HG03442 (cell line): Measurements from ENCODE around the gene AHCTF1.
A peak's percentile ranks its signal among the peaks of the same experiment; 100 is the strongest.

Experiments
- ATAC-seq: cut with Tn5 transposase; IDR thresholded peaks from one replicate; pipeline ENCODE4 v1.9.1; 2021; ENCODE audit warnings: mild to moderate bottlenecking, moderate library complexity; ENCODE audit not compliant: unreplicated experiment

AHCTF1 gene, protein sequence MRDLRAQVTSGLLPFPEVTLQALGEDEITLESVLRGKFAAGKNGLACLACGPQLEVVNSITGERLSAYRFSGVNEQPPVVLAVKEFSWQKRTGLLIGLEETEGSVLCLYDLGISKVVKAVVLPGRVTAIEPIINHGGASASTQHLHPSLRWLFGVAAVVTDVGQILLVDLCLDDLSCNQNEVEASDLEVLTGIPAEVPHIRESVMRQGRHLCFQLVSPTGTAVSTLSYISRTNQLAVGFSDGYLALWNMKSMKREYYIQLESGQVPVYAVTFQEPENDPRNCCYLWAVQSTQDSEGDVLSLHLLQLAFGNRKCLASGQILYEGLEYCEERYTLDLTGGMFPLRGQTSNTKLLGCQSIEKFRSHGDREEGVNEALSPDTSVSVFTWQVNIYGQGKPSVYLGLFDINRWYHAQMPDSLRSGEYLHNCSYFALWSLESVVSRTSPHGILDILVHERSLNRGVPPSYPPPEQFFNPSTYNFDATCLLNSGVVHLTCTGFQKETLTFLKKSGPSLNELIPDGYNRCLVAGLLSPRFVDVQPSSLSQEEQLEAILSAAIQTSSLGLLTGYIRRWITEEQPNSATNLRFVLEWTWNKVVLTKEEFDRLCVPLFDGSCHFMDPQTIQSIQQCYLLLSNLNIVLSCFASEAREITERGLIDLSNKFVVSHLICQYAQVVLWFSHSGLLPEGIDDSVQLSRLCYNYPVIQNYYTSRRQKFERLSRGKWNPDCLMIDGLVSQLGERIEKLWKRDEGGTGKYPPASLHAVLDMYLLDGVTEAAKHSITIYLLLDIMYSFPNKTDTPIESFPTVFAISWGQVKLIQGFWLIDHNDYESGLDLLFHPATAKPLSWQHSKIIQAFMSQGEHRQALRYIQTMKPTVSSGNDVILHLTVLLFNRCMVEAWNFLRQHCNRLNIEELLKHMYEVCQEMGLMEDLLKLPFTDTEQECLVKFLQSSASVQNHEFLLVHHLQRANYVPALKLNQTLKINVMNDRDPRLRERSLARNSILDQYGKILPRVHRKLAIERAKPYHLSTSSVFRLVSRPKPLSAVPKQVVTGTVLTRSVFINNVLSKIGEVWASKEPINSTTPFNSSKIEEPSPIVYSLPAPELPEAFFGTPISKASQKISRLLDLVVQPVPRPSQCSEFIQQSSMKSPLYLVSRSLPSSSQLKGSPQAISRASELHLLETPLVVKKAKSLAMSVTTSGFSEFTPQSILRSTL (N-terminal part only)

GRCh38 chr1:246931549-246932365 is at the start of gene AHCTF1:
TSS of gene AHCTF1 (minus strand) at chr1:246931948. CDS start at chr1:246918370, 13,578 bp downstream.
- peak; percentile 88 for ATAC-seq

DNA sequence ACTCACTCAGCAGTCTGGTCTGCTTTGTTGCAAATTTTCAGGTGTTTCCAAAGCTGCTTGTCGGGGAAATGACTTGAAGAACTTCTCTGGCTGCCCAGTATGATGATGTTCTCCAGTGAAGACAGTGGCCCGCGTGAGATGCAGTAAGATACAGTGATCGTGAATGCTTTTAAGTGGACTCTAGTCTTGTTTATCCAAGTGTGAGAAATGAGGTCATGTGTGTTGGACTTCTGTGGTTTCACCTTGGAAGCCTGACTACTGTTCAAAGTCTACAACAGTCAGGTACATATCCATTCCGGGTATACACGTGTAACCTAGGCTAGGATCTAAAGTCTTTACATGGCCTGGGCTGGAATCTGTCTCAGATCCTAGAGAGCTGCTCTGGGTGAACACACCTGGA is 47.0 kb upstream of the AHCTF1 start:
- no peak for ATAC-seq

DNA sequence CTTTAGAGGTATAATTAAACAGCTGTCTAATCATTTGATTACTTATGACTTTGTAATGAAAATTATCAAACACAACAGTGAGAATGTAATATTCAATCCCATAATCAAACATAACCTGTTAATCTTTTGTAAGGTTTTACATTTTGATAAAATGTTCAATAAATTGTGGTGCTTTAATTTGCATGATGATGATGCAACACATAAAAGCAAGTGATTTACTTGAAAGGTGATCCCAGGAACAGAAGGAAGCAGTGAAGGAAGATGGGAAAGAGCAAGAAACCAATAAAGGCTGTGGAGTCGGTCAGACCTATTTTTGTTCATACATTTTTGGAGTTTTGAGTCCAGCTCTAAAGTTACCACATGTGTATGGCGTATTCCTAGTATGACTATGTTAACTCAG is 46.5 kb upstream of the AHCTF1 start:
- no peak for ATAC-seq

- ATAC-seq: no peak
These were observed 40.2 kb upstream of the AHCTF1 start for GRCh38 chr1:246971969-246972368.

DNA sequence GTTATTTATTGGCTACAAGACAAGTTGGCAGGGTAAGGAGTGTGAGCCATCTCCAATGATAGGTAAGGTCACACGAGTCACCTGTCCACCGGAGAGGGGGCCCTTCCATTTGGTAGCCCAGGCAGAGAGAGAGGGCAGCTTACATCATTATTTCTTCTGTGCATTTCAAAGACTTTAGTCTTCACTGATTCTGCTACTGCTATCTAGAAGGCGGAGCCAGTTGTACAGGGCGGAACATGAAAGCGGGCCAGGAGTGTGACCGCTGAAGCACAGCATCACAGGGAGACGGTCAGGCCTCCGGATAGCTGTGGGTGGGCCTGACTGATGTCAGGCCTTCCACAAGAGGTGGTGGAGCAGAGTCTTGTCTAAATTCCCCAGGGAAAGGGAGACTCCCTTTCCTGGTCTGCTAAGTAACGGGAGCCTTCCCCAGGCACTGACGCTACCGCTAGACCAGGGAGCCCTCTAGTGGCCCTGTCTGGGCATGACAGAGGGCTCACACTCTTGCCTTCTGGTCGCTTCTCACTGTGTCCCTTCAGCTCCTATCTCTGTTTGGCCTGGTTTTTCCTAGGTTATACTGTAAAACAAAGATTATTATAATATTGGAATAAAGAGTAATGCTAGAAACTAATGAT is 39.5 kb upstream of the AHCTF1 start:
- ATAC-seq: no peak

DNA sequence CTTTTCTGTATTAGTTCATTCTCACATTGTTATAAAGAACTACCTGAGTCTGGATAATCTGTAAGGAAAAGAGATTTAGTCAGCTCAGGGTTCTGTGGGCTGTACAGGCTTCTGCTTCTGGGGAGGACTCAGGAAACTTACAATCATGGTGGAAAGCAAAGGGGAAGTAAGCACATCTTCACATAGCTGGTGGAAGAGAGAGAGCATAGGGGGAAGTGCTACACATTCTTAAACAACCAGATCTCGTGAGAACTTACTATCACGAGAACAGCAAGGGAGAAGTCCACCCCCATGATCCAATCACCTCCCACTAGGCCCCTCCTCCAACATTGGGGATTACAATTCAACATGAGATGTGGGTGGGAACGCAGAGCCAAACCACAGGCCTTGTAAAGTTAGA is 37.9 kb upstream of the AHCTF1 start:
- no peak for ATAC-seq

DNA sequence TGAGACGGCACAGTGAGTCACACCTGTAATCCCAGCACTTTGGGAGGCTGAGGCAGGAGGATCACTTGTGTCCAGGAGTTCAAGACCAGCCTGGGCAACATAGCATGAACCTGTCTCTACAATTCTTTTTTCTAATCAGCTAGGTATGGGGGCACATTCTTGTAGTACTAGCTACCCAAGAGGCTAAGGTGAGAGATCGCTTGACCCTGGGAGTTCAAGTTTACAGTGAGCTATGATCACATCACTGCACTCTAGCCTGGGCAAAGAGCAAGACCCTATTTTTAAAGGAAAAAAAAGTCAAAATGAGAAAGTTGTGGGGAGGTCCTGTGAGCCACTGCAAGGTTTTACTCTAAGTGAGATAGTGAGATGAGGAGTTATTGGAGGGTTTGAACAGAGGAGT is 34.8 kb upstream of the AHCTF1 start:
- no peak for ATAC-seq

DNA sequence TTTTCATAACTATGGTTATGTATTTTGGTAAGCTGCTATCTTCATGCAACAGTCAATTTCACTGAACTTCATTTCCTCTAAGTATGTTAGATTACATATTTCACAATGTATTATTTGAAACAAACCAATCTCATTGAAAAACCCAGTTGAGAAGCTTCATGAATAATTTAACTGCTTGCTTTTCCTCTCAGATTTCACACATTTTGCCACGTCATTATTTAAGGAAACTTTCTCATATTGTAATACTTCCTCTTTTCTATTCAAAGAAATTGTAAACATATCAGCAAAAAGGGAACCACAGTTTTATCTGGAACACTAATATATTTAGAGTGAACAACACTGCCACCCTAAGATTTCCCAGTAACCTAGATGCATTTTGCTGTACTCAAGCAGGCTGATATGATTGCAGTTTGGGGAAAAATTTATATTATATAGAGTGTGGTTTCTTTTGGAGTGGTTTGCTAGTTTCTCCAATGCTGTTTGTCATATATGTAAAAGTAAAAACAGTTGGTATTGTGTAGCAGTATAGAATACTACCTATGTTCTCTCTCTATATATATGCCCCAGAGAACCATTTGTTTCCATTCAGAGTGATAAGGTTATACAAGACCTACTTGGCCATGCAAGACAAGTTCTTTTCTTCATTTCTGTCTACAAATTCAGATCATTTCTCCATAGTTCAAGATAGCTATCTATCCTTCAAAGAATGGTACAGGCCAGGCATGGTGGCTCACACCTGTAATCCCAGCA is 28.4 kb upstream of the AHCTF1 start:
- ATAC-seq: peak; percentile 66

DNA sequence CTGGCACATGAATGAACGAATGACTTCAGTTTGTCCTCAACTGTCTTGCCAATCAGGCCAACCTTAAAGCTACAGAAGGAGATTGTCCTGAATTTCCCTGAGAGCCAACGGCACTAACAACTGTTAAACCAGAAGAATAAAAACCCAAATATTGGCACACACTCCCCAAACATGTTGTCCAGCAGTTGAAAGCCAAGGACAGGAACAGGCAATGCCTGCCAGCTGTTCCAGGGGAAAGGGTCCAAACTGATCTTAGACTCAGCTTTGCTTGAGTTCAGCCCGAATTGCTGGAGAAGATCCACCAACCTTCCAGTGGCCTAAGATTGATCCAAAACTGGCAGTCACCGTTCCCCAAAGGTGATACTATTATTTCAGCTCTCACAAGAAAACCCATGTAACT is 22.4 kb upstream of the AHCTF1 start:
- ATAC-seq: no peak

GRCh38 chr1:246951413-246951812 is 19.7 kb upstream of the AHCTF1 start:
- no peak for ATAC-seq

GRCh38 chr1:246949956-246950355 is 18.2 kb upstream of the AHCTF1 start:
- no peak for ATAC-seq

- no peak for ATAC-seq
These were observed 15.5 kb upstream of the AHCTF1 start for GRCh38 chr1:246947255-246947654.

DNA sequence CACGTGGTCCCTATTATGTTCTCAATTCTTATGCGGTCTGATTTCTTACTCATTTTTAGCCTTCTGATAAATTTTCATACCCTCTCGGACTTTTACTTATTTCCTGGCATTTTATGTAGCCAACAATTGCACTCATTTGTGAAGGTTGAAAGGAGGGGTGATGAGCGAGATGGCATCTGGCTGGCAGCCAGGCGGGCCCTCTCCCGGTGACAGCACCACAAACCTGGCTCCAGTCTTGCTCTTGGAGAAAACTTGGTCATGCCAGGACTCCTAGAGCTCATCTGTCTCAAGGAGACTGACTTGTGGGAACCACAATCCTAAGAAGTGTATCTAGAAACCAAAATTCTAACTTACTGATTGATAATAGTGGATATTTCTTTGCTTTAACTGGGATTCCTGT is 14.6 kb upstream of the AHCTF1 start:
- no peak for ATAC-seq

DNA sequence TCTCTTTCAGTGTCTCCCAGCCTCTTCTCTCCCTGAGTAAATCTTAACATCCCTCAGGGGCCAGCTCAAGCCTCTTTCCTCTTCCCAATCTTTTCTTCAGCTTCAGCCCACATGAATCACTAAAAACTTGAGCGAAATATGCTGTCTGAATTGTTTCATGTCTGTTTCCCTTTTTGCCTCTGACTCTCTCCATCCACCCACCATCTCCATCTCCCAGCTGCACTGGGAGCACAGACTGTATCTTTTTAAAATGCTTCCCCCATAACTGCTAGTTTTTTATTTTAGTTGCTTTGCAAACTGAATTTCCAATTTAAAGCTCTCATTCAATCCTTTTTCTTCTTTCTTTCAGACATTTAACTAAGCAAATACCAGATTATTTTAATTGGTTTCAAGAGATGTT is 3.0 kb upstream of the AHCTF1 start:
- no peak for ATAC-seq

GRCh38 chr1:246933893-246934292 is 2.1 kb upstream of the AHCTF1 start:
- no peak for ATAC-seq

- no peak for ATAC-seq
These were observed 585 bp upstream of the AHCTF1 start for GRCh38 chr1:246932366-246932700.

DNA sequence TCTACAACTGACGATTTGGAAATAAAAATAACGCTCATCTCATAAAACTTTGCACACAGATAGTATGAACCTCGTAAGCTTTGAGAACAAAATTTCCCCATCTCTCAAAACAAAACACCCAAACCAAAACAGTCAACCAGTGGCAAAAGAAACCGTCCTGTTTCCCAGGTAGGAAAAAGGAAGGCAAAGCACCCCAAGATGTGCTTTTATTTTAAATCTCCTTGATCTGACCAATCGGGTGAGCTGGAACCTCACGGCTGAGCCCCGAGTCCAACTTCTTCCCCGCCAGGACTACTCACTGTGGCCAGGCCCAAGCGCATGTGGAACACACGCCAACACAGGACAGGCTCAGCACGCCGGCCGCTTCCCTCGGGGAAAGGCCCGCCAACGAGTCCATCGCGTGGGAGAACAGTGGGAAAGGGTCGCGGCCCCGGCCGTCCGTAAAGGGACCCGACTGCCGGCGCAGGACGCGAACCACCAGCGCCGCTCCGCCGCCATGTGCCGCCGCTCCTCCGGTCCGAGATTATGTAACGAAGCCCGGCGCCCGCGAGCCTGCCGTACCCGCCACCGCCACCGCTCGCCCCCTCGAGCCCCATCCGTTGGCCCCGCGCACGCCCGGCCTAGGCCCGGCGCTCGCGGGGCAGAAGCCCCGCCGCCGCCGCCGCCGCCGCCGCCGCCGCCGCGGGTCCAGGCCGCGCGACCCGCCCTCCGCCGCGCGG is 759 bp downstream of the AHCTF1 start:
- peak; percentile 16 for ATAC-seq

DNA sequence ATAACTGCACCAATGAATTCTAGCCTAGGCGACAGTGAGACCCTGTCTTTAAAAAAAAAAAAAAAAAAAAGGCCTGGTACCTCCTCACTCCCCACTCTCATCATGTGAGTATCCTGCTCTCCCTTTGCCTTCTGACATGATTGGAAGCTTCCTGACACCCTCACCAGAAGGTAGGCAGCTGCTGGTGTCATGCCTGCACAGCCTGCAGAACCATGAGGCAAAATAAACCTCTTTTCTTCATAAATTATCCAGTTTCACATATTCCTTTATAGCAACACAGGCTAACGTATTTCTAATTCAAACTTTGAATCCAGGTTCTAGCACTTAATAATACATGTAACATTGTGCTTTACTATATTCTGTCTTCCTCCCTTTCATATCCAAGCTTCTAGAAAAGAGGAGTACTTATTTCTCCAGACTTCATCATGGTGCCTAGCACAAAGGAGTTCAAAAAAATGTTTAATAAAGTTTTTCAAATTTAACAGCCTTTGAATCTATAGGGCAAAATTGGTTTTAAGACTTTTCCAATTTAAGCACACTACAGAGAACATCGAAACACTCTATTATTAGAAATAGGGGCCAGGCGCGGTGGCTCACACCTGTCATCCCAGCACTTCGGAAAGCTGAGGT is 5.6 kb downstream of the AHCTF1 start:
- no peak for ATAC-seq
